ENCODE results near the gene GALNT9. TPM values are rescaled to one million over a fixed set of nuclear protein-coding genes. Genes with fewer than 3 reads are reported as not detected.
"Not testable (repeated sequence)": the region's sequence is repeated elsewhere in the genome, so short reads cannot be mapped to it uniquely, and the experiment has no call there.

GALNT9 gene
- total RNA-seq, 4 donors from 2014 or later: 0.17 to 0.58 (median 0.46) TPM

DNA sequence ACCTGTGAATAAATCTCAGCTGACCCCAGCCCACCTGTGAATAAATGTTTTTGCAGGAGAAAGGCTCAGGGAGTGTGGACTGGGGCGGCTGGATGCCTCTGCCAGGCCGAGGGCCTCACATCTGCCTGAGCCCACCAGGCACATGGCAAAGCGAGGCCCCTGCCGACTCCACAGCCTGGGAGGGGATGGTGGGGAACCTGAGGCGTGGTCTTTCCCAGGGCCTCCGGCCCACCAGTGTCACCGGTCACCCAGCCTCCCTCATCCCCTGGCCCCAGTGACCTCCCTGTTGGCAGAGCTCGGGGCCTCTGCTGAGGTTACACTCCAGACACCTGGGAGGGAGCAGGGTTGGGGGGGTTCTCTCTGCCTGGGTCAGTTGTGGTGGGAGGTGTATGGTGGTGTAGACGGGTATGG lies 177.0 kb downstream of the GALNT9 start:
- no peak overlapping the region for H3K4me3 ChIP-seq
- peaks cover 0 to 17% (median 9%) of the 10 kb centered on the region in 4 donors for H3K4me1 ChIP-seq
- H3K36me3 ChIP-seq: peaks cover 5 to 54% (median 46%) of the 10 kb centered on the region in 4 donors
- no peak overlapping the region for H3K27ac ChIP-seq (replicated peaks in 1 of 4)
- no peaks in the 10 kb centered on the region for H3K27me3 ChIP-seq
- 100% methylated on average over 1 of the region's 9 CpGs for WGBS
- no peak for DNase-seq (ENCODE audit: extremely low spot score)
- TF ChIP-seq, protein P1, sequence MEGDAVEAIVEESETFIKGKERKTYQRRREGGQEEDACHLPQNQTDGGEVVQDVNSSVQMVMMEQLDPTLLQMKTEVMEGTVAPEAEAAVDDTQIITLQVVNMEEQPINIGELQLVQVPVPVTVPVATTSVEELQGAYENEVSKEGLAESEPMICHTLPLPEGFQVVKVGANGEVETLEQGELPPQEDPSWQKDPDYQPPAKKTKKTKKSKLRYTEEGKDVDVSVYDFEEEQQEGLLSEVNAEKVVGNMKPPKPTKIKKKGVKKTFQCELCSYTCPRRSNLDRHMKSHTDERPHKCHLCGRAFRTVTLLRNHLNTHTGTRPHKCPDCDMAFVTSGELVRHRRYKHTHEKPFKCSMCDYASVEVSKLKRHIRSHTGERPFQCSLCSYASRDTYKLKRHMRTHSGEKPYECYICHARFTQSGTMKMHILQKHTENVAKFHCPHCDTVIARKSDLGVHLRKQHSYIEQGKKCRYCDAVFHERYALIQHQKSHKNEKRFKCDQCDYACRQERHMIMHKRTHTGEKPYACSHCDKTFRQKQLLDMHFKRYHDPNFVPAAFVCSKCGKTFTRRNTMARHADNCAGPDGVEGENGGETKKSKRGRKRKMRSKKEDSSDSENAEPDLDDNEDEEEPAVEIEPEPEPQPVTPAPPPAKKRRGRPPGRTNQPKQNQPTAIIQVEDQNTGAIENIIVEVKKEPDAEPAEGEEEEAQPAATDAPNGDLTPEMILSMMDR (IDR thresholded peaks at IDR 0.05): no peak
- TF ChIP-seq EP300 (IDR thresholded peaks at IDR 0.05) (no peak), POLR2A (IDR thresholded peaks at IDR 0.05; ENCODE audit: low read depth) (no peak), POLR2AphosphoS5 (IDR thresholded peaks at IDR 0.05) (no peak)
- intact Hi-C loops (cut with DNase I): loop anchor here (5.0 to 10.0 kb wide), 2 partner anchors 265 to 462 kb away; partner anchors contain the start of genes LRCOL1 and P2RX2
- no peaks in the 10 kb centered on the region for H3K9me3 ChIP-seq

DNA sequence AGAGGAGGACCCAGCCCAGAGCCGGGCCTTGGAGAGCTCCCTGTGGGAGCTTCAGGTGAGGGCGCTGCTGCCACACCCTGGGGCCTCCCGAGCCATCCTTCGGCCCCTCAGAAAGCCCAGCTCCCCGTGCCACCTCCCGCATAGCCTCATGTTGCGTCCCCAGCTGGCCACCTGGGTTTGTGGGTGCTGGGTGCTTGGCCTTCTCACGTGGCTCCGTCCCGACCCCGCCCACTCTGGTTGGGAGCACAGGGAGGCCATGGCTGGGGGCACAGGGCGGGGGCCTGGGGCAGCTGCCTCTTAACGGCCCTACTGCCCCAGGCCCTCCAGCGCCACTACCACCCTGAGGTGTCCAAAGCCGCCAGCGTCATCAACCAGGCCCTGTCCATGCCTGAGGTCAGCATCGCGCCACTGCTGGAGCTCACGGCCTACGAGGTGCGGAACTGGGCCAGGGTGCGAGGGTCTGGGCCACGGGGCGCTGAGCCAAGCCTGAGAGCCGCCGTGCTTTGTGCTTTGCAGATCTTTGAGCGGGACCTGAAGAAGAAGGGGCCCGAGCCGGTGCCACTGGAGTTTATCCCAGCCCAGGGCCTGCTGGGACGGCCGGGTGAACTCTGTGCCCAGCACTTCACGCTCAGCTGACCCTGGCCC lies 177.5 kb downstream of the GALNT9 start:
- Histone ChIP-seq H3K4me1 (peaks cover 0 to 22% (median 10%) of the 10 kb centered on the region in 4 donors), H3K4me3 (no peak overlapping the region), H3K9me3 (no peaks in the 10 kb centered on the region), H3K27ac (replicated peaks in 1 of 4) (no peak overlapping the region), H3K36me3 (peaks cover 5 to 54% (median 48%) of the 10 kb centered on the region in 4 donors), H3K27me3 (no peaks in the 10 kb centered on the region)
- no peak for DNase-seq (ENCODE audit: extremely low spot score)
- 93% methylated on average over 18 of the region's 32 CpGs for WGBS
- no peak for TF ChIP-seq POLR2A (IDR thresholded peaks at IDR 0.05; ENCODE audit: low read depth)
- no peak for TF ChIP-seq EP300 (IDR thresholded peaks at IDR 0.05)
- TF ChIP-seq, protein P1 (IDR thresholded peaks at IDR 0.05): no peak
- no peak for TF ChIP-seq POLR2AphosphoS5 (IDR thresholded peaks at IDR 0.05)
- intact Hi-C loops (cut with DNase I): loop anchor here (5.0 to 10.0 kb wide), 2 partner anchors 265 to 463 kb away; partner anchors contain the start of genes LRCOL1 and P2RX2

DNA sequence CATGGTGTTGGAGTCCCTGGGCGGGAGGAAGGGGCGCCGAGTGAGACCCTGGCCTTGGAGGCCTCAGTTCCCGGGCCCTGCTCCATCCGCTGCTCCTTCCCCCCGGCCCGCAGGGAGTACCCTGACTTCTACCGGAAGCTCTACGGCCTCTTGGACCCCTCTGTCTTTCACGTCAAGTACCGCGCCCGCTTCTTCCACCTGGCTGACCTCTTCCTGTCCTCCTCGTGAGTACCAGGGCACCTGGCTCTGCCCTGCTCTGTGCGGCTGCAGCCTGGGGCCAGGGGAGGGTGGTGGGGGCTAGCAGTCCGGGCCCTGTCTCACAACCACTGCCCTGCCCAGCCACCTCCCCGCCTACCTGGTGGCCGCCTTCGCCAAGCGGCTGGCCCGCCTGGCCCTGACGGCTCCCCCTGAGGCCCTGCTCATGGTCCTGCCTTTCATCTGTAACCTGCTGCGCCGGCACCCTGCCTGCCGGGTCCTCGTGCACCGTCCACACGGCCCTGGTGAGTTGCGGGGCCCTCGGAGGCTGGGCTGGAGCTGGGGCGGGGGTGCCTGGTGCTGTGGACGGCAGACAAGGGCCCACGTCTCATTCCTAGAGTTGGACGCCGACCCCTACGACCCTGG lies 178.1 kb downstream of the GALNT9 start:
- WGBS: 95% methylated on average over 28 of the region's 36 CpGs
- no peaks in the 10 kb centered on the region for H3K9me3 ChIP-seq
- no peak overlapping the region for H3K27ac ChIP-seq (replicated peaks in 1 of 4)
- DNase-seq (ENCODE audit: extremely low spot score): no peak
- TF ChIP-seq EP300 (IDR thresholded peaks at IDR 0.05) (no peak), POLR2AphosphoS5 (IDR thresholded peaks at IDR 0.05) (no peak), POLR2A (IDR thresholded peaks at IDR 0.05; ENCODE audit: low read depth) (no peak)
- TF ChIP-seq, protein P1 (IDR thresholded peaks at IDR 0.05): no peak
- peaks cover 0 to 27% (median 11%) of the 10 kb centered on the region in 4 donors for H3K4me1 ChIP-seq
- no peaks in the 10 kb centered on the region for H3K27me3 ChIP-seq
- H3K36me3 ChIP-seq: peaks cover 5 to 54% (median 42%) of the 10 kb centered on the region in 4 donors
- no peak overlapping the region for H3K4me3 ChIP-seq
- intact Hi-C loops (cut with DNase I): loop anchor here (5.0 to 10.0 kb wide), 2 partner anchors 266 to 464 kb away; partner anchors contain the start of genes LRCOL1 and P2RX2

DNA sequence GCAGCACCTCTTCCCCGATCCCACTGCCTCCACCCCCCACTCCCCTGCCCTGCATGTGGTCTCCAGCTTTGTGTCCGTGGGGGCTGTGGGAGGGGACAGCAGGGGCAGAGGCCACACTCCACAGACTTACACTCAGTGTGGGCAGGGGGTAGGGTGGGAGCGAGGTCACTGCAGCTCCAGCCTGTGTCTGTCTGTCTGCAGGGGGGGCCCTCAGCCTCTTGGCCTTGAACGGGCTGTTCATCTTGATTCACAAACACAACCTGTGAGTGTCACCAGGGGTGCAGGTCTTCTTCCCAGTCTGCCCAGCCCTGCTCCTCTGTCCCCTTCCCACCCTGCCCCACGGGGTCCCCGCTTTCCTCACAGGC lies 178.6 kb downstream of the GALNT9 start:
- H3K27ac ChIP-seq (replicated peaks in 1 of 4): no peak overlapping the region
- H3K36me3 ChIP-seq: peaks cover 5 to 53% (median 43%) of the 10 kb centered on the region in 4 donors
- TF ChIP-seq POLR2A (IDR thresholded peaks at IDR 0.05; ENCODE audit: low read depth) (no peak), EP300 (IDR thresholded peaks at IDR 0.05) (no peak), POLR2AphosphoS5 (IDR thresholded peaks at IDR 0.05) (no peak)
- TF ChIP-seq, protein P1 (IDR thresholded peaks at IDR 0.05): no peak
- intact Hi-C loops (cut with DNase I): loop anchor here (5.0 to 10.0 kb wide), 2 partner anchors 267 to 464 kb away; partner anchors contain the start of genes LRCOL1 and P2RX2
- H3K4me3 ChIP-seq: no peak overlapping the region
- 90% methylated on average over 4 of the region's 6 CpGs for WGBS
- H3K4me1 ChIP-seq: peaks cover 0 to 31% (median 12%) of the 10 kb centered on the region in 4 donors
- no peak for DNase-seq (ENCODE audit: extremely low spot score)
- H3K27me3 ChIP-seq: no peaks in the 10 kb centered on the region
- no peaks in the 10 kb centered on the region for H3K9me3 ChIP-seq

DNA sequence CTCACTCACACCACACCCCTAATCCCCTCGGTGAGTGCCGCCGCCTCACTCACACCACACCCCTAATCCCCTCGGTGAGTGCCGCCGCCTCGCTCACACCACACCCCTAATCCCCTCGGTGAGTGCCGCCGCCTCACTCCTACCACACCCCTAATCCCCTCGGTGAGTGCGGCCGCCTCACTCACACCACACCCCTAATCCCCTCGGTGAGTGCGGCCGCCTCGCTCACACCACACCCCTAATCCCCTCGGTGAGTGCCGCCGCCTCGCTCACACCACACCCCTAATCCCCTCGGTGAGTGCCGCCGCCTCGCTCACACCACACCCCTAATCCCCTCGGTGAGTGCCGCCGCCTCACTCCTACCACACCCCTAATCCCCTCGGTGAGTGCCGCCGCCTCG lies 179.9 kb downstream of the GALNT9 start:
- not testable (repeated sequence) for H3K4me3 ChIP-seq; DNase-seq (ENCODE audit: extremely low spot score); H3K27ac ChIP-seq (replicated peaks in 1 of 4); H3K27me3 ChIP-seq; H3K9me3 ChIP-seq
- Histone ChIP-seq H3K36me3 (peaks cover 5 to 53% (median 44%) of the 10 kb centered on the region in 4 donors), H3K4me1 (peaks cover 7 to 43% (median 24%) of the 10 kb centered on the region in 4 donors)
- intact Hi-C loops (cut with DNase I): loop anchor here (10.0 kb wide), 1 partner anchor 345 kb away; the partner anchor contains the start of gene FBRSL1
- WGBS: 90% methylated on average over 26 of the region's 32 CpGs
